Stimulated activated CD4-positive, alpha-beta T cell treated with anti-CD3 and anti-CD28 coated beads, Interleukin-12 subunit alpha, Interleukin-12 subunit beta, amount 100 ng/mL, for 48 hours (primary cell): Measurements from ENCODE around the gene CCNL1.

Source experiments
- DNase-seq, 3 donors: peaks; one replicate each; pipeline ENCODE4 v3.0.0-alpha.2; 2020; ENCODE audit warnings: low read depth in 2 of 3, low spot score in 1 of 3

CCNL1 gene

GRCh38 chr3:157147099-157147803 is 12.7 kb downstream of the CCNL1 start:
- DNase-seq, result no peak

GRCh38 chr3:157145606-157146322 is 14.2 kb downstream of the CCNL1 start:
- DNase-seq, result no peak

- DNase-seq, result no peak
These were observed 17.6 kb downstream of the CCNL1 start for GRCh38 chr3:157142315-157142714.

DNA sequence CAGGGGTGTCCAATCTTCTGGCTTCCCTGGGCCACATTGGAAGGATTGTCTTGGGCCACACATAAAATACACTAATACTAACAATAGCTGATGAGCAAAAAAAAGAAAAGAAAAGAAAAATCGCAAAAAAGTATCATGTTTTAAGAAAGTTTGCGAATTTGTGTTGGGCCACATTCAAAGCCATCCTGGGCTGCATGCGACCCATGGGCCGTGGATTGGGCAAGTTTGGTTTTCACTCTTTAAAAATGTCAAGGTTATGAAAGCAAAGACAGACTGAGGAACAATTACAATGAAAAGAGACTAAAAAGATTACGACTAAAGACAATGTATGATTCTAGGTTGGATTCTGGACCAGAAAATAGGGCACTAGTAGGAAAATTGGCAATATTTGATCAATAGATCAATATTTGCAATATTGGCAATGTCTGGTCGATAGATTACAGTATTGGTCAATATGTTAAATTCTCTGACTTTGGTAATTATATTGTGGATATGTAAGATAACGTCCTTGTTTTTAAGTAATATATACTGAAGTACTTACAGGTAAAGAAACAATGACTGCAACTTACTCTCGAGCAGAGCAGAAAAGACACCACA is 19.9 kb downstream of the CCNL1 start:
- no peak for DNase-seq

DNA sequence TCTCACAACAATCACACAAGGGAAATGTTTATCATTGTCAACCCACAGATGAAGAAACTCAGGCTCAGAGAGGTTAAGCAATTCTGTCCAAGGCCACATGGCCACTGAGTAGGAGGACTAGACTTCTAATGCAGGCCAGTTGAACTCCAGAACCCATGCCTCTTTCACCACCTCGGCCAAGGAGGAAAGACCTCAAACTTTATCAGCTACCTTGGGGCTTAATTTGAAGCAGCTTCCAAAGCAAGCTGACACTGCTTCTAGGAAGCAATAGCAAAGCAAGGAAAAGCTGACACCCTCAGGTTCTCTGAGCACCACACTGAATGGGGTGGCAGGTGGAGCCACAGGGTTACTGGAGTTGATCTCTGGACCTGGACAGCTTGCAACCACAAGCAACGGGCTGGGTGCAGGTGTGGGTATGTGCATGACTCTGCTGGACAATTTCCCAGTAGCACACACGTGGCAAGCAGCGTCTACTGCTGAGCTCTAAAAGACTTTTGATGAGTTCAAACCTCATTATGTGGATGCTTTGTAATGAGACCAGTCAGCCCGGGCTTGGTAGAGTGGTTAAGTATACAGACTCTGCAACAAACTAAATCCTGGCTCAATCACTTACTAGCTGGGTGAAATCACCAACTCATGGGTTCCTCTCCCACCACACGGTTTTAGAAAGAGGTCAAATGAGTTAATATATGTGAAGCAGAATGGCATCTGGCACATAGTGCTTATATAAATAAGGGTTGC is 23.1 kb downstream of the CCNL1 start:
- DNase-seq, result no peak

- DNase-seq, result no peak
These were observed 24.1 kb downstream of the CCNL1 start for GRCh38 chr3:157135671-157136396.

GRCh38 chr3:157134620-157135191 is 25.2 kb downstream of the CCNL1 start:
- DNase-seq, result no peak

DNA sequence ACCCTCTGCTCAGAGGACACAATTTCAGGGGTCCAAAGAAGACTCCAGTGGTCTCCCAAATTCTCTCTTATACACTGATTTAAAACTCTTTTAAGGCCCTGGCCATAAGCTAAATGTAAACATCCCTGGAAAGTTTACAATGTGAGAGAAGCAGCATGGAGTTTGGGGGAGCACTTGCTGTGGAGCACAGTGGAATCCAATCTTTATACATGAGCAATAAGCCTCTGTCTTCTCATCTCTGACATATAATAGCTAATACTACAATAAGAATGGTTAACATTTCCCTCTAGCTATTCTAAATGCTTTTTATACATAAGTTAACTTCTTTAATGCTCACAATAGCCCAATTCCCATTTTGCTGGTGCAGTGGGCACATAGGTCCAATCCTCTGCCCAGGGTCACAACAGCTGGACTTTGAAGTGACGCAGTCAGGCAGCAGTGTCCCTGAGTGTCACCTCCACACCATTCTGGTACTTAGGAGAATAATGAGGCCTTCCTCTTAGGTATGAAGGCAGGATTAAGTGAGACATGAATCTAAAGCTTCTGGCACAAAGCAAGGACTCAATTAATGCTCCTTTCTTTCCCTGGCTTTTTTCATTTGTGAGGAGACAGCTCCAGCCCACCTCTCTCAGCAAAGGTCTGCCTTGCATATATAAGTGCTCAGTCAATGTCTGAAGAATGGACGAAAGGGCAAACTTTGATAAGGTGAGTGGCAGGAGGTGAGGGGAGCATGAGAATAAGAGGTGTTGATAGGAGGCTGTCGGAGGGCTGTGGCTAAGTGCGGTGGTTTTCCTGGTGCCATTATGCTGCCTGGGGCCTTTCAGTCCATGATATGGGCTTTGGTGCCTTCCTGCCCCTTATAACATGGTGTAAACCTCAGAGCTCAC is 26.3 kb downstream of the CCNL1 start:
- no peak for DNase-seq

- no peak for DNase-seq
These were observed 27.0 kb downstream of the CCNL1 start for GRCh38 chr3:157132936-157133335.

- DNase-seq, result no peak
These were observed 27.6 kb downstream of the CCNL1 start for GRCh38 chr3:157132341-157132740.

DNA sequence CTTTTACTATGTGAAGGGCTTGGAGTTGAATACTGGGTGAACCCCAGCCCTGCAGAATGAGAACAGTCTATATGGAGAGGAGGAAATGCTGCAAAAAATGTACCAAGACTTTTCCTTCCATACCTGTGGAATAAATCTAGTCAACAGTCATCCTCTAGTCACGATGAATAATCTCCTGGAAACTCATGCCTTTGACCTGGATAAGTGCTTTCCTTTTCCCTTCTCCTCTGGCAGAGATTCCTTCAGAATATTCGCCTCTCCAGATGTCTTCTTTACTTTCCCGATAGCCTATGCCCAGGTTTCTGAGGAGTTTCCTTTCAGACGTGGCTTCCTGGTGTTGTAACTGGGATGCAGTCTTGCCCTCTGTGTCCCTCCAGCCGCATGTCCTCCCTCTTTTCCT is 28.1 kb downstream of the CCNL1 start:
- DNase-seq, result no peak

DNA sequence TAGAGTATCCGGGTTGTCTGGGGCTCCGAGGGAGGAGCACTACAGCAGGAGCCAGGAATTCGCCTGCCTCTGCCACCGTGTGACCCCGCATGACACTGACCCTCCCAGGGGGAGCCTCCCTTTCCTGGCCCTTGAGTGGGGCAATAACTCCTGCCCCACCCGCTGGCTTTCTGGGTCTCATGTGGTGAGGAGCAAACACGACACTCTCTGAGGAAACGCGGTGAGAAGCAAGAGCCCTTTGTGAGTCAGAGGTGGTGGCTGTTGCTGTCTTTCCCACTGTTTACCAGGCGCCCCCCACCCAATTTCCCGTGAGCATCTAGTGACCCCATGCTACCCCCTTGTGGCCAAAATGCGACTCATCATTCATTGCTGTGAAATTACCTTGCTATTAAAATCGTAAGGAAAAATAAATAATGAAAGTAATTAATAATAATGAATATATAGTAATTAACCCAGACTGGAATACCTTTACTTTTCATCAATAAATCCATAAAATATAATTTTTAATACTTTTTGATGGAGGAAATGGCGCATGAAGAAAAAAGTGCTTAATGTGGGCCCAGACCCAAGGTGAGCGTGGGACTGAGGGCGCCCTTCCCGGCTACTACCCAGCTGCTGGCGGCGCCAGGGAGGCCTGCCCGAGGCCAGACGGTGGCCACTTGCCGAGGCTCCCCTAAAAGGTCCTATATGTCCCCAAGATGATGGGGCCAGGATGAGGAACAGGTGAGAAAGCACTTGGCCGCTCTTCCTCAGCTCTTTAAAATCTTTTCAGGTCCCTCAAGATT is 29.3 kb downstream of the CCNL1 start:
- peak in 2 of 3 donors; percentile 61 to 68 for DNase-seq

DNA sequence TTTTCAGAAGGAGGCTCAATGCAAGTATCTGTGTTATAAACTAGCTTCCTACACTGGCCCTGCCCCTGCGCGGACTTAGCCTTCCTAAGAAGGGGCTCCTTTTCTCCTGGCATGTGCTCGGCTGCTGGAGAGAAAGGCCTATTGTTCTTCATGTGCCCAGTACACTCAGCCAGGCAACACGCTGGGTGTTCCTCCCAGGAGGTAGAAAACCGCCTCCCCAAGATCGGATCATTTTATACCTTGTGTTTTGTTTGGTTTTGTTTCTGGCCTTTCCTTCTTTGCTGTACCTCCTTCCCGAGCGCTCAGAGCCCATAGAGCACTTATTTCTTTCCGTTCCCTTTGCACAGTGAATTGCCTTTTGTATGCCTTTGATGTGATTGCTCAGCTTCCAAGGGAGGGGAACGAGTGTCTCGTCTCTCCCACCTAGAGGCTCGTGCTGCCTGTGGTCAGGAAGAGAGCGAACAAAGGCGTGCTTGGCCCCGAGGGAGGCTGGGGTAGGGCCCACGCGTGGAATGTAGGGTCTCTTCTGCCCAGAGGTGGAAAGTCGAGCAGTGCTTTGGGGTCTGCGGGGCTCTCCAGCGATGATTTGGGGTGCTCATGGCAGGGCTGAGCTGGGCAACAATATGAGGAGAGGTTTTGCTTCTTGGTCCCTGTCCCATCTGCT is 30.0 kb downstream of the CCNL1 start:
- DNase-seq, result peak in 1 of 3 donors; percentile 16

DNA sequence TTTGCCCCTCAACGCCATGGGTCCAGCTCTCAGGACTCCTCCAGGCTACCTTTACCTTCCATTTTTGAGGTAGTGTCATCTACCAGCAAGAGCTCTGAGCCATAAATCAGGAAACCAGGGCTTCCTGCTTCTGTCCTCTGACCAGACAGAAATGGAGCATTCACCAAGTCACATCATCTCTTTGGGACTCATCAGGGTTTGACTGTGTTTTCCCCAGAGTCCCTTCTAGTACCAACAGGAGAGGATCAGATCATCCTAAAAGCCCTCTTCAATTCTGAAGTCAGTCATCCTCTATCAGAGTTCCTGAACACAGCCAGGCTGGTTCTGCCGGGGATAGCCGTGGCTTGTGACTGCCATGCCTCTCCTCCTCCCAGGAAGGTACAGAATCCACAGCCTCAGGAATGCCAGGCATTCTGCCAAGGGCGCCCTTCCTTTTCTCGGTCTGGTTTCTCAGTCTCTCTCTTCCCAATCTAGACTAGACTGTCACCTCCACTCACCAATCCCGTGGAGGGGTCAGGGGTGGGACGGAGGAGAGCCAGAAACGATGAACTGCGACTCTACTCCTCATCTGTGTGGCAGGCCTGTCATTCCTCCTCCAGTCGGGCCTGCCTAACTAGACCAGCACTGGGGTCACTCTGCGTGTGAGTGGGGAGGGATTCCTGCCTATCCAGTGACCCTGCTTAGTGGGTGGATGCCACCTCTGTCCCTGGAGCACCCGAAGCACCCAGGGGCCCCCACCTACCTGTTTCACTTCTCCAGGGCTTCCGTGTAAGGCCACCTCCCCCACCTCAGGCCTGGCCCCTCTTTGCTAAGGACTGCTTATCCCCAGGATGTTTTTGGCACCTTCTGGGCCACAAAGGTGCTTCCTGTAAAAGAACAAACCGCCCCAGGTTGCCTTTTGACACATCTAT is 30.9 kb downstream of the CCNL1 start:
- peak in 2 of 3 donors; percentile 12 to 32 for DNase-seq

DNA sequence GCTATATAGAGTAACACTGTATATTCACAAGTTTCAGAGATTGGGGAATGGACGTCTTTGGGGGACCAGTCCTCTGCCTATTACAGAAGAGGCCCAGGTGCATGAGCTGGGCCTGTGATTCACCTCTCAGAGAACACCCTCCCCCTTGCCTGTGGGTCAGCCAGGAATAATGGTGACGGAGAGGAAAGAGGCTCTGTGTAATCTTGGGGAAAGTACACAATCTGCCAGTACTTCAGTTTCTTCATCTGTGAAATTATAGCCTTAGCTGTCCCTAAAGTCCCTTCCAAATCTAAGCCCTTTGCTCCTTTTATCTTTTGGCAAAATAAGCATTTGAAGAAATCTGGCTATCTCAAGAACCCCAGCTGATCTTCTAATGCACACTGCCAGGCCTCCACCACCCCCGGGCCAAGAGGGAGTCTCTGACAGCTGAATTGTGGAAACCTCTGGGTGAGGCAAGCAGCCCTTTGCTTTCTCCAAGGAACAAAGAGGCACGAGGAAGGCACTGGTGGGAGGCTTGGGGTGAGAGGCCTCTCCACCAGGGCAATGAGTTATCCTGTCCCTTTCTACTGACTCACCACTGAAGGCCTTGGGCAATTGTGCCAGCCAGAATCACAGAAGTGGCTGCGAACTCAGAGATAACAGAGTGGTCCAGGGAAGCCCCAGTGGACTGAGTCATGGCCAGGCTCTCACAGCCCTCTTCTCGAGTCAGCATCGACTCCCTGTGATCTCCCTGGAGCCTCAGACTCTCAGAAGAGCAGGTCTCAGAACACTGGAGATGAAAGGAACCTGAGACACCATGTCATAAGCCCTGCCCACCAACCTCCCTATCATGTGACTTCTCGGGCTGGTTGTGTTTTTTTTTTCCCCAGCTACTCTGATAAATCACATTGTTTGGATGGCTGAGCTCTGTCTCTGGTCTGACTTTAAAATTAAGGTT is 31.8 kb downstream of the CCNL1 start:
- peak; percentile 57 to 75 (median 64) for DNase-seq

GRCh38 chr3:157127268-157127667 is 32.7 kb downstream of the CCNL1 start:
- no peak for DNase-seq
